Measurements from ENCODE around the gene XRCC4.
"Not testable (repeated sequence)": the region's sequence is repeated elsewhere in the genome, so short reads cannot be mapped to it uniquely, and the experiment has no call there.

Gene XRCC4

DNA sequence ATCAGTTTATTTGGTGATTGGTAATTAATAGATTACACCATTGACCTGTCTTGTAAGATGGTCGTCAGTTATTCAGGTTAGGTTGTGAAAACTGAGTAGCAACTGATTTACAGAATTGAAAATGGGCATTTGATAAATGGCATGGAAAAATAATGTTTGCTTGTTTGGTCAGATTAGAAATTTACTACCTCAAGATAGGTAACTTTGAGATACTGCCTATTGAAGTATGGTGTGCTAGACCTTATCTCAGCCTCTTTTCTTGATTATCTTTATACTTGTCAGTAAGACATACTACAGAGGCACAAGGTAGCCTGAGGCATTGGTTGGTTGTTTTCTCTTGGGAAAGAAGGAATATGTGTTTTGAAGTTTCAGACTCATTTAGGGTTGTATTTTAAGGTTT lies 174.5 kb downstream of the XRCC4 start:
- Histone ChIP-seq H3K4me3 (no peak overlapping the region), H3K27ac (no peak overlapping the region)
- no peak for DNase-seq (ENCODE audit: low spot score)
- TF ChIP-seq, protein P1, sequence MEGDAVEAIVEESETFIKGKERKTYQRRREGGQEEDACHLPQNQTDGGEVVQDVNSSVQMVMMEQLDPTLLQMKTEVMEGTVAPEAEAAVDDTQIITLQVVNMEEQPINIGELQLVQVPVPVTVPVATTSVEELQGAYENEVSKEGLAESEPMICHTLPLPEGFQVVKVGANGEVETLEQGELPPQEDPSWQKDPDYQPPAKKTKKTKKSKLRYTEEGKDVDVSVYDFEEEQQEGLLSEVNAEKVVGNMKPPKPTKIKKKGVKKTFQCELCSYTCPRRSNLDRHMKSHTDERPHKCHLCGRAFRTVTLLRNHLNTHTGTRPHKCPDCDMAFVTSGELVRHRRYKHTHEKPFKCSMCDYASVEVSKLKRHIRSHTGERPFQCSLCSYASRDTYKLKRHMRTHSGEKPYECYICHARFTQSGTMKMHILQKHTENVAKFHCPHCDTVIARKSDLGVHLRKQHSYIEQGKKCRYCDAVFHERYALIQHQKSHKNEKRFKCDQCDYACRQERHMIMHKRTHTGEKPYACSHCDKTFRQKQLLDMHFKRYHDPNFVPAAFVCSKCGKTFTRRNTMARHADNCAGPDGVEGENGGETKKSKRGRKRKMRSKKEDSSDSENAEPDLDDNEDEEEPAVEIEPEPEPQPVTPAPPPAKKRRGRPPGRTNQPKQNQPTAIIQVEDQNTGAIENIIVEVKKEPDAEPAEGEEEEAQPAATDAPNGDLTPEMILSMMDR (IDR thresholded peaks at IDR 0.05), result no peak

DNA sequence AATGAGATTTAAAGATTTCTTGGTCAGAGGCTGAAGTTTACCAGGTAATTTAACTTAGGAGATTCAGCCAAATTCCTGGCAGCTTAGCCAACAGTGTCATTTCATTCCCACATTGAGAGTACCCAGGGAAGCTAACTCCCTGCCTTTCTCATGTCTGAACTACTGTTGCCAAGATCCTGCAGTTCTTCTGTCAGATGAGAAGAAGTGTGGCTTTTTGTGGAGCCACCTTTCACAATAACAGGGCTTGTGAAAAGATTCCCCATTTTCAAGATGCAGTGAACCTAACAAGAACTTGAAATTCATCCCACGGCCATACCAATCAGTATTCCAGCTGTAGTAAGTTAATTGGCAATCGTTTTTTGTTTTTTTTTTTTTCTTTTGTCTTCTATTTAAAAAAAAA lies 176.4 kb downstream of the XRCC4 start:
- DNase-seq (ENCODE audit: low spot score), result no peak
- no peak overlapping the region for H3K4me3 ChIP-seq
- TF ChIP-seq, protein P1 (IDR thresholded peaks at IDR 0.05), result no peak
- H3K27ac ChIP-seq, result no peak overlapping the region

DNA sequence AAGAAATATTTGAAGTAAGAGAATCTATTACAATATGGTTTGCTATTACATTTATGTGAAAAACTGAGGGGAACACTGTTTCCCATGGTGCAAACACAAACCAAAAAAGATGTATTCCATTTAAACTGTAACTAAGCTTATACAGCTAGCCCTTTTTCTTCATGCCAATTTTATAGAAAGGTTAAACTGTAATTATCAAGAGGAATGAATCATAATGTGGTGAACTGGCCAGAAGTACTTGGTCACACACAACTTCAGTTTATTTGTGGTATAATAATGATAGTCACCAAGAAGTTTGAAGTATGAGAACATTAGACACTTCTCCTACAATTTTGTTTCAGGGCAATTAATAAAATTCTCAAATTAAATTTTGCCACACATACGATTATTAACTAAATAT lies 177.9 kb downstream of the XRCC4 start:
- TF ChIP-seq, protein P1 (IDR thresholded peaks at IDR 0.05), result no peak
- no peak for DNase-seq (ENCODE audit: low spot score)
- Histone ChIP-seq H3K27ac (no peak overlapping the region), H3K4me3 (no peak overlapping the region)

DNA sequence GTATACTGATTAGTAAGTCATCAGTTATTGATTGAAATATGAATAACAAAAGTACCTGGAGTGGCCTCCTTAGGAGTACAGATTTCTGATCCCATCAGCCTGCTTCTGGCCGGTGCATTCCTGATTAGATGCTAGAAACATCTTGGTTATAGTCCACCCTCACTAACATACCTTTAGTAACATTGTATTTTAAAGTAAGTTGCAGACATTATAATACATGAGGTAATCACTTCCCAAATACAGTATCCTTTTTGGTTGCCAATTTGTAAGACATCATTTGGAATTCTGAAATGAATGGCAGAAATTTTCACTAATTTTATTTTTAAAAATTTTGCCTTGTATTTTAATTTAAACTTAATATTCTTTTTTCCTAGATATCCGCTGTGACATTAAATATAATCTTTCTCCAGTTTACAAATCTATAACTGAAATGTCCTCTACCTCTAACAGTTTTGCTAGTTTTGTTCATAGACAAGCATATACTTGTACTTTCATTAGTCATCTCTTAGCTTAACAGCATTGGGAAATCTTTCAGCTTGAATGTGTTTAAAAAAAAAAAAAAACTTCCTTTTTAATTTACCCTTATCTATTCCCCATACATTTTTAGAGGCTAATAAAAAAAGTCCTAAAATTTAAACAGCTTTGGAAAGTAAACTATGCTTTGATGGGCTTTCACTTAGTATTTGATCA lies 178.9 kb downstream of the XRCC4 start:
- H3K4me3 ChIP-seq, result no peak overlapping the region
- DNase-seq (ENCODE audit: low spot score), result no peak
- TF ChIP-seq, protein P1 (IDR thresholded peaks at IDR 0.05), result no peak
- H3K27ac ChIP-seq, result no peak overlapping the region

DNA sequence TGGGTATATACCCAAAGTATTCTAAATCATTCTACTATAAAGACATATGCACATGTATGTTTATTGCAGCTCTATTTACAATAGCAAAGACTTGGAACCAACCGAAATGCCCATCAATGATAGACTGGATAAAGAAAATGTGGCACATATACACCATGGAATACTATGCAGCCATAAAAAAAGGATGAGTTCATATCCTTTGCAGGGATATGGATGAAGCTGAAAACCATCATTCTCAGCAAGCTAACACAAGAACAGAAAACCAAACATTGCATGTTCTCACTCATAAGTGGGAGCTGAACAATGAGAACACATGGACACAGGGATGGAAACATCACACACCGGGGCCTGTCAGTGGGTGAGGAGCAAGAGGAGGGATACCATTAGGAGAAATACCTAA lies 180.3 kb downstream of the XRCC4 start:
- H3K27ac ChIP-seq; H3K4me3 ChIP-seq; DNase-seq (ENCODE audit: low spot score): not testable (repeated sequence)

DNA sequence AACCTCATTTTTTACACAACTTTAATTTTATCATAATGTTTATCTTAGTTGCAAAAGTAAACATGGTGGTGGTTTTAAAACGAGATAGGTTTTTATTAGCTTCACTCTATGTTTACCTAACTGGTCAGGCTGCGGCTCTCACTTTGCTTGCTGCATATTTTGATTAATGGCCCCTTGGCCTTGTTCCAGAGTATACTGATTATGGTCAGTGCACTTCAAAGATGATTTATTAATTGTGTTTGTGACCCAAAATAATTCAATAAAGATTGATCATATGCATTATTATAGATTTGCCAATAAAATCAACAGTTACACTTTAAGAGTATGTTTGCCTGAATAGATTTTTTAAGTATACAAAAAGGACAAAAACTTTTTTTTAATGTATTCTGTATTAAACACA lies 188.0 kb downstream of the XRCC4 start:
- DNase-seq (ENCODE audit: low spot score), result no peak
- Histone ChIP-seq H3K4me3 (no peak overlapping the region), H3K27ac (no peak overlapping the region)
- TF ChIP-seq, protein P1 (IDR thresholded peaks at IDR 0.05), result no peak

DNA sequence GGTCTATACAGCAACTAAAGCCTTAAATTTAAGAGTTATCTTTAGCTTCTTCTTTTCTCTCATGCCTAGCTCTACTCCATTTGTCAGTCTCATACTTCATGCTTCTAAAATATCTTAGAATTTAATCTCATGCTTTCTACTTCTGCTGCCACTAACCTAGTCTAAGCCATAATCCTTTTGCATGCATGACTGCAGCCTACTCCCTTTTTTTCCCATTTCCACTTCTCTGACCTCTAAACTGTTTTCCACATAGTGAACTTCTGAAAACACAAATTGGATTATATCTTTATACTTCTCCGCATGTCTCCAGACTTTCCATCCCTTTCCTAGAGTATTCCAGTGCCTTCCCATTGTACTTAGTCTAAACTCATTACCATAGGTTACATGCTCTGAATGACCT lies 193.0 kb downstream of the XRCC4 start:
- no peak overlapping the region for H3K4me3 ChIP-seq
- TF ChIP-seq, protein P1 (IDR thresholded peaks at IDR 0.05), result no peak
- H3K27ac ChIP-seq, result no peak overlapping the region
- DNase-seq (ENCODE audit: low spot score), result no peak
